Ascending aorta (tissue), 2 donors: ENCODE measurements around the gene KRT2. TPM values are rescaled to one million over a fixed set of nuclear protein-coding genes. Genes with fewer than 3 reads are reported as not detected.

Experiments used
- DNase-seq, 2 donors: peaks; one replicate each; pipeline ENCODE4 v3.0.0-alpha.2; 2019; ENCODE audit warnings: low spot score in 2 of 2
- H3K27ac ChIP-seq, 2 donors: fragments of 200-600 bp; sonication (generic); one replicate each; pipeline ENCODE4 v1.5.1; 2016 to 2017; ENCODE audit warnings: mild to moderate bottlenecking in 1 of 2
- H3K27me3 ChIP-seq: fragments of 200-600 bp; sonication (generic); one replicate; pipeline ENCODE4 v1.5.1; 2017
- H3K36me3 ChIP-seq, 2 donors: fragments of 200-600 bp; sonication (generic); one replicate each; pipeline ENCODE4 v1.5.1; 2016
- H3K4me1 ChIP-seq, 2 donors: fragments of 200-600 bp; sonication (generic); one replicate each; pipeline ENCODE4 v1.5.1; 2016 to 2017; ENCODE audit warnings: mild to moderate bottlenecking in 1 of 2
- H3K4me3 ChIP-seq, 2 donors: fragments of 200-600 bp; sonication (generic); one replicate each; pipeline ENCODE4 v1.5.1; 2016 to 2017; ENCODE audit warnings: mild to moderate bottlenecking in 1 of 2
- H3K9me3 ChIP-seq, 2 donors: fragments of 200-600 bp; sonication (generic); one replicate each; pipeline ENCODE4 v1.5.1; 2016
- intact Hi-C: fragments of 100-400 bp; cut with DNase I; formaldehyde crosslinking; loops from one replicate; pipeline ENCODE4 v1.15.1; 2023
- total RNA-seq: library from RNA; depleted of rRNA; stranded (reverse); fragments of >200 nt; gene quantifications from one replicate; pipeline ENCODE4 v1.1.0, GENCODE V29; 2016
- TF ChIP-seq, protein P1 (sequence below), 3 experiments: fragments of 200-600 bp in 2 of 3; fragments of 450-650 bp in 1 of 3; sonication (generic) in 2 of 3; IDR thresholded peaks; one replicate each; pipeline ENCODE4 v1.5.1; 2016 to 2019; ENCODE audit warnings: antibody characterized with exemption in 3 of 3, mild to moderate bottlenecking in 1 of 3, moderate library complexity in 1 of 3

Gene KRT2
- total RNA-seq, 1 donor from 2014 or later: not detected

DNA sequence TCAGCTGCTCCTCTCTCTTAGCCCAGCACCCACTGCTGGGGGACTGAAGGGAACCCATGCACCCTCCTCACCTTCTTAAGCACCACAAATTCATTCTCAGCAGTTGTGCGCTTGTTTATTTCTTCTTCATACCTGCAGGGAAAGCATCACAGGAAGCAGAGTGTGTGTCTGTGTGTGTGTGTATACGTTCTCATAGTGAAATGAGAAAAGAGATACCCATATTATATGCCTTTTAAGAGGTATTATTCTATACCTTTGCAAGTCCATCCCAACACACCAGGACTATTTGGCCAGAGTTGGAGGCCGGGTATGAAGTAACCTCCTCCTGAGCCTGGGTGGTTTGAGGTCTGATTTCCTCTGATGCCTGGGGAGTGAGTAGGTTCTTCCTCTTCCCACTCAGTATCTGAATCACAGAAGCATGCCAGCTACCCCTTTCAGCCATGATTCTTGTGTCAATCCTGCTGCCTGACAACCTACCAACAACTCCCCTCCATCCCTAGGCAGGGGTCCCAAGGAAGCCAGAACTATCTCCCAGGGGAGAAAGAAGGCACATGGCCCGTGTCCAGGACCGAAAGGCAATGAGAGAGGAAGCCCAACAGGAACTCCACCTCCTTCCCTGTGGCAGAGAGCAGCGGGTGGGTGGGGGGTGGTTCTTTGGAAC, 36.7 kb downstream of the KRT2 start:
- Histone ChIP-seq H3K4me3 (no peak overlapping the region), H3K27me3 (no peaks in the 10 kb centered on the region), H3K36me3 (no peaks in the 10 kb centered on the region), H3K4me1 (no peaks in the 10 kb centered on the region), H3K9me3 (no peaks in the 10 kb centered on the region), H3K27ac (no peak overlapping the region)
- peak in 1 of 2 donors; percentile 46 for DNase-seq
- intact Hi-C loops: no loop called here
- TF ChIP-seq, protein P1, sequence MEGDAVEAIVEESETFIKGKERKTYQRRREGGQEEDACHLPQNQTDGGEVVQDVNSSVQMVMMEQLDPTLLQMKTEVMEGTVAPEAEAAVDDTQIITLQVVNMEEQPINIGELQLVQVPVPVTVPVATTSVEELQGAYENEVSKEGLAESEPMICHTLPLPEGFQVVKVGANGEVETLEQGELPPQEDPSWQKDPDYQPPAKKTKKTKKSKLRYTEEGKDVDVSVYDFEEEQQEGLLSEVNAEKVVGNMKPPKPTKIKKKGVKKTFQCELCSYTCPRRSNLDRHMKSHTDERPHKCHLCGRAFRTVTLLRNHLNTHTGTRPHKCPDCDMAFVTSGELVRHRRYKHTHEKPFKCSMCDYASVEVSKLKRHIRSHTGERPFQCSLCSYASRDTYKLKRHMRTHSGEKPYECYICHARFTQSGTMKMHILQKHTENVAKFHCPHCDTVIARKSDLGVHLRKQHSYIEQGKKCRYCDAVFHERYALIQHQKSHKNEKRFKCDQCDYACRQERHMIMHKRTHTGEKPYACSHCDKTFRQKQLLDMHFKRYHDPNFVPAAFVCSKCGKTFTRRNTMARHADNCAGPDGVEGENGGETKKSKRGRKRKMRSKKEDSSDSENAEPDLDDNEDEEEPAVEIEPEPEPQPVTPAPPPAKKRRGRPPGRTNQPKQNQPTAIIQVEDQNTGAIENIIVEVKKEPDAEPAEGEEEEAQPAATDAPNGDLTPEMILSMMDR (IDR thresholded peaks at IDR 0.05): no peak

DNA sequence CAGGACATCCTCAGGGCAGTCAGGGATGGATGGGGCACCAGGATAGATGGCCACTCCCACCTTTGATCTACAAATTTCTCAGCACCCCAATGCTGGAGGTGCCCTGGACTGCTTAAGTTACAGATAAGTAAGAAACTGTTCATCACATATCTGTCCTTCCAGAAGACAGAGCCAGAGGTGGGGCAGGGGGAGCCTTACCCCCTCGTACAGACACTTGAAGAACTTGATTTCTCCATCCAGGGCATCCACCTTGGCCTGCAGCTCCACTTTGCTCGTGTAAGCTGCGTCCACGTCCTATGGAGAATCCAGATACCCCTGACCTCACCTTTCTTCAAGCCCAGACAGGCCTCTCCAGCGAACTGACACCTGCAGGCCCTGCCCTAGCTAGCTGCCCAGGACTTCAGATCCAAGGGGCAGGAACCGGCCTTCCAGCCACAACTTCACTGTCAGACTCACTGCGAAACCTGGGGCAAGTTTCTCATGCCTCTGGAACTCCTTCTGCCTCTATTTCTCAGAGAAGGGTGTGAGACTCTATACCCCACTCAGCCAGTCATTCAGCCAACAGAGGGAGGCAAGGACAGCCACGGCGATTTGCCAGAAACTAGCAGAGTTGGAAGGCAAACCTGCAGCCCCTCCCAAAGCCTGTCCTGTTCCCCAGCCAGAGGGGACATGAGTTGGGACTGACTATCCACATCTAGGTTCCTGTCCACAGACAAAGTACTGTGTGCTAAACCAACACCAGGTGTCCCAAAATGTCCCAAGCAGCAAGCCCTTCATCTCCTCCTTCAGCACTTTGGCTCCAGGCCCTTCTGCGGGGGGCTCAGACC, 37.4 kb downstream of the KRT2 start:
- H3K27me3 ChIP-seq: no peaks in the 10 kb centered on the region
- H3K4me3 ChIP-seq: no peak overlapping the region
- H3K9me3 ChIP-seq: no peaks in the 10 kb centered on the region
- H3K4me1 ChIP-seq: no peaks in the 10 kb centered on the region
- no peak overlapping the region for H3K27ac ChIP-seq
- TF ChIP-seq, protein P1 (IDR thresholded peaks at IDR 0.05): no peak
- intact Hi-C loops: no loop called here
- H3K36me3 ChIP-seq: no peaks in the 10 kb centered on the region
- DNase-seq: peak in 1 of 2 donors; percentile 51

DNA sequence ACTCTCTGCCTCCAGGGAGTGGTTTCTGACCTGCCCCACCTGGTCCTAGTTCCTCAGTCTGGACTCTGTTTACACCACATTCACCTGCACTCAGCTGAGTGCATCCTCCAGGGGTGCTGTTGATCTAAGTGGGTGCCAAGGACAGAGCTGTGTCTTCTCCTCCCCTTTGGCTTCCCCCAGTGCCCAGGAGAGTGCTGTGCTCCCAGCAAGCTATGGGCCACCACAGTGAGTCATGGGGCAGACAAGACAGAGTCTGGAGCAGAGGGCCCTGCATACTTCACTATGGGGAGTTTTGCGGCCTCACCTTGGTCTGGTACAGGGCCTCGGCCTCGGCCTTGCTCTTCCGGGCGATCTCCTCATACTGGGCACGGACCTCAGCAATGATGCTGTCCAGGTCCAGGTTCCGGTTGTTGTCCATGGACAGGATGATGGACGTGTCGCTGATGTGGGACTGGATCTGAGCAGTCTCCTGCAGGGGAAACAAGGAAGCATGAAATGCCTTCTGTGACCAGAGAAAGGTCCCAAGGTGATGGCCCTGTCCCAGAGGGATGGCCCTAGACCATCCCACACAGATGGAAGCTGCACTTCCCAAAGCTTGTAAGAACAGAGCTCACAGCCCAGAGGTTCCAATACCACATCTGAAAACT, 38.5 kb downstream of the KRT2 start:
- no peaks in the 10 kb centered on the region for H3K9me3 ChIP-seq
- TF ChIP-seq, protein P1 (IDR thresholded peaks at IDR 0.05): no peak
- intact Hi-C loops: no loop called here
- H3K36me3 ChIP-seq: no peaks in the 10 kb centered on the region
- no peak overlapping the region for H3K4me3 ChIP-seq
- no peaks in the 10 kb centered on the region for H3K27me3 ChIP-seq
- no peak overlapping the region for H3K27ac ChIP-seq
- no peaks in the 10 kb centered on the region for H3K4me1 ChIP-seq
- DNase-seq: peak in 1 of 2 donors; percentile 37

GRCh38 chr12:52612431-52613383, 39.3 kb downstream of the KRT2 start:
- Histone ChIP-seq H3K9me3 (no peaks in the 10 kb centered on the region), H3K4me3 (no peak overlapping the region), H3K4me1 (no peaks in the 10 kb centered on the region), H3K27me3 (no peaks in the 10 kb centered on the region), H3K27ac (no peak overlapping the region), H3K36me3 (no peaks in the 10 kb centered on the region)
- TF ChIP-seq, protein P1 (IDR thresholded peaks at IDR 0.05): no peak
- intact Hi-C loops: no loop called here
- DNase-seq: no peak

GRCh38 chr12:52611080-52611468, 40.9 kb downstream of the KRT2 start:
- no peak for DNase-seq
- no peaks in the 10 kb centered on the region for H3K4me1 ChIP-seq
- no peak overlapping the region for H3K4me3 ChIP-seq
- H3K27ac ChIP-seq: no peak overlapping the region
- H3K36me3 ChIP-seq: no peaks in the 10 kb centered on the region
- H3K27me3 ChIP-seq: no peaks in the 10 kb centered on the region
- intact Hi-C loops: no loop called here
- TF ChIP-seq, protein P1 (IDR thresholded peaks at IDR 0.05): no peak
- H3K9me3 ChIP-seq: no peaks in the 10 kb centered on the region
